Measurements from ENCODE around the gene DAB2IP.
A peak's percentile ranks its signal among the peaks of the same experiment; 100 is the strongest.

Gene DAB2IP

DNA sequence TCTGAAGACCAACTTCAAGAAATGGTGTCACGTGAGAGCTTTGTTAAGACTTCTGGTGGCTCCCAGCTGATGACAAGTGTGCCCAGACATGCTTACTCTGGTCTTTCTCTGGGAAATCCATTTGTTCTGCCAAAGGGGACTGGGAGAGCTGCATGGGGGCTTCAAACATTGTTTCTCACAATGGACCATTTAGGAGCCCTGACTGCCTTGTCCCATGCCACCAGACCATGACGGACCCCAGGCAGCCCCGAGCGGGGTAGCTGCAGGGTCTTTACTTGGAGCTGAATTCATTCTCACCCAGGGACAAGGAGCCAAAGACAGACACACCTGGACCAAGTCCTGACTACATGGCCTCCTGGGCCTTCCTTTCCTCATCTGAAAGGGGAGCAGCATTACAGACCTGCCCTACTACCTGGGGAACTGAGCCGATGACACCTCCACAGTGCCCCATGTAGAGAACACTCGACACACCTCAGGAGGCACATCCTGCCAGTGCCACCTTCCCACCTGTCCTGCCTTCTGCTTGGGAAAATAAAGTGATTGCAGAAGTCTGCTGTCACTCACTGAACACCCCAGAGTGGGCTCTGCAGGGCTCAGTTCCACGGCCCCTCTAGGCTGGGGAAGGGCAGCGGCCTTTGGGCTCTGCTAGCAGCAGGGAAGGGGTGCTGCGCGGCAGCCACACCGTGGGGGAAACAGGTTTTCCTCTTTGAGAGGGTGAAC lies 169.0 kb downstream of the DAB2IP start:
- no peak for DNase-seq (ENCODE audit: low read depth)
- H3K4me3 ChIP-seq (ENCODE audit: low read length) = no peak overlapping the region
- TF ChIP-seq, protein P1, sequence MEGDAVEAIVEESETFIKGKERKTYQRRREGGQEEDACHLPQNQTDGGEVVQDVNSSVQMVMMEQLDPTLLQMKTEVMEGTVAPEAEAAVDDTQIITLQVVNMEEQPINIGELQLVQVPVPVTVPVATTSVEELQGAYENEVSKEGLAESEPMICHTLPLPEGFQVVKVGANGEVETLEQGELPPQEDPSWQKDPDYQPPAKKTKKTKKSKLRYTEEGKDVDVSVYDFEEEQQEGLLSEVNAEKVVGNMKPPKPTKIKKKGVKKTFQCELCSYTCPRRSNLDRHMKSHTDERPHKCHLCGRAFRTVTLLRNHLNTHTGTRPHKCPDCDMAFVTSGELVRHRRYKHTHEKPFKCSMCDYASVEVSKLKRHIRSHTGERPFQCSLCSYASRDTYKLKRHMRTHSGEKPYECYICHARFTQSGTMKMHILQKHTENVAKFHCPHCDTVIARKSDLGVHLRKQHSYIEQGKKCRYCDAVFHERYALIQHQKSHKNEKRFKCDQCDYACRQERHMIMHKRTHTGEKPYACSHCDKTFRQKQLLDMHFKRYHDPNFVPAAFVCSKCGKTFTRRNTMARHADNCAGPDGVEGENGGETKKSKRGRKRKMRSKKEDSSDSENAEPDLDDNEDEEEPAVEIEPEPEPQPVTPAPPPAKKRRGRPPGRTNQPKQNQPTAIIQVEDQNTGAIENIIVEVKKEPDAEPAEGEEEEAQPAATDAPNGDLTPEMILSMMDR (IDR thresholded peaks at IDR 0.05; ENCODE audit: insufficient read depth, low read depth, low read length, missing control alignments) = no peak

DNA sequence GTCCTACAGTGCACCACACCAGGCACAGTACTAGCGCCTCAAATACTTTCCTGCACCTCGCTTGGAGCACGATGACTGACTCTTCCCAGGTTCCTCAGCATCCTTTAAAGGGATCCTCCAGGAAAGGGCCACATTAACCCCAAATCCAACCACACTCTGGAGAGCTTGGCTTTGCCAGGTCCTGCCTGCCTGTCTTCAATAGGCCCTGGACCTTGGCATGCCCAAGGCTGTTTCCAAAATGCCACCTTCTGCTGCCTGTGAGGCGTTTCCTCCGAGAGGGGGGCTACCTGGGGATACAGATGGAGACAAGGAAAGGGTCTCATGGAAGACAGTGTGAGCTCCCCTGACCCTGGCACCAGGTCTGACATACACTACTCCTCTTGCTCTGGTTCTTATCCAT lies 169.9 kb downstream of the DAB2IP start:
- TF ChIP-seq, protein P1 (IDR thresholded peaks at IDR 0.05; ENCODE audit: insufficient read depth, low read depth, low read length, missing control alignments) = no peak
- DNase-seq (ENCODE audit: low read depth) = no peak
- no peak overlapping the region for H3K4me3 ChIP-seq (ENCODE audit: low read length)

DNA sequence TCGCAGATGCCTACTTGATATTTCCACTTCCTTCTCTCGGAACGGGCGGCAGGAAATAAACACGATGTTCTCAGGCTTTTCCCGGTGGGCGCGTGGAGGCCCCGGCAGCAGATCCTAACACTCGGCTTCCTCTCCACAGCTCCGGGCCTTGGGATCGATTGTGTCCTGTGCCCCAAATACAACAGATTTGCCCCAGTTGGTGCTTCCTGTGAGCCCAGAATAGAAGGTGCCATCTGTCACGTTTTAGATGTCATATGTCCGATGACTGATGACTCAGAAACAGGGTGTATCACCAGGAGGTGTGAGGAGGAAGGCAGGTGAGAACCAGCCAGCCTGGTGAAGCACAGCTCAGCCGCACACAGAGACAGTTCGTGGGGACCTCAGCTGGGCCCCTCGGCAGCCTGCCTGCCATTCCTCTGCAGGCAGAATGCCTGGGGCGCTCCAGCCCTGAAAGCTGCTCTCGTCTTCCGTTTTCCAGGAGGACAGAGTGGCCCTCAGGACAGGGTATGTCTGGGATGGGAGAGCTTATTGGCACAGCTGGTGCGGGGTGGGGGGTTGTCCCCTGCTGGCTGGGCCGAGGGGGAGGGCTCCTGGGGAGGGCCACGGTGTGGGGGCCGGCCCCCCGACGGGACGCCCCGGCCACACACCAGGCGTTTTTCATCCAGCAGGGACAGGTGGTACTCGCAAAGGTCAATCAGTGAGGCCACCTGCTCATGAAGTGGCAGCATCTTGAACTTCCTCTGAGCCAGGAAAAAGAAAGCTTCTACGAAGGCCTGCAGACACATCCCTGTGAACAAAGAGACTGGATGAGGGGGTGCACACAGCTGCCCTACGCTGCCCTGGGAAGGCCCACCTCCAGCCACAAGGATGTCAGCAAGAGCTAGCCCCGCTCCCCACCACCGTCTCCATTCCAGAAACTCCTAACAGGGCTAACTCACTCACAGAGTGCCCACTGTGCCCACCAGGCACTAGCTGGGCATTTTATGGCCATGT lies 171.0 kb downstream of the DAB2IP start:
- peak; percentile 34 for DNase-seq (ENCODE audit: low read depth)
- H3K4me3 ChIP-seq (ENCODE audit: low read length) = no peak overlapping the region
- TF ChIP-seq, protein P1 (IDR thresholded peaks at IDR 0.05; ENCODE audit: insufficient read depth, low read depth, low read length, missing control alignments) = no peak

DNA sequence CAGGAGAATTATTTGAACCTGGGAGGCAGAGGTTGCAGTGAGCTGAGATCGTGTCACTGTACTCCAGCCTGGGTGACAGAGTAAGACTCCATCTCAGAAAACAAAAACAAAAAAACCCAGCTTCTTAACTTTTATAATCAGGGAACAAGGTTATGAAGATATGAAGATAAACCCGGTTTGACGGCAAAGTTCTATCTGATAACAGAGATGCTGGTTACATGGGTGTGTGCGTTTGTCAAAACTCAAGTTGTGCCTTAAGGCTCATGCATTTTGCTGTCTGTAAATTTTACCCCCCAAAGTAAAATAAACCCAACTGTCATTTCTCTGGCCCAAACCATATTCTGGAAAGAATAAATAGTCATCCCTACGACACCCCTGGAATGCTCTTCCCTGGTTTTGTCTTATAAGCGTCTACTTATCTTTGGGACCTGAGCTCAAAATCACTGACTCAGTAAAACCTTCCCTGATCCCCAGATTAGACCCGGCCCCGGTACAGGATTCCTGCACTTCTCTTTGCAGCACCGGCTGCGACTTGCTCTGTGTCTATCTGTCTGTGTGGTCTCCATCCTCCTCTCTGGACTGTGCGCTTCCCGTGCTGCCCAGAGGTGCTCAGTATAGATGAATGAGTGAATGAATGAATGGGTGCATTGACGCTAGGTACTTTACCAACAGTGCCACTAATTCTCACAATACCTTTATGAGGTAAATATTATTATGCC lies 172.2 kb downstream of the DAB2IP start:
- TF ChIP-seq, protein P1 (IDR thresholded peaks at IDR 0.05; ENCODE audit: insufficient read depth, low read depth, low read length, missing control alignments) = no peak
- DNase-seq (ENCODE audit: low read depth) = no peak
- no peak overlapping the region for H3K4me3 ChIP-seq (ENCODE audit: low read length)

DNA sequence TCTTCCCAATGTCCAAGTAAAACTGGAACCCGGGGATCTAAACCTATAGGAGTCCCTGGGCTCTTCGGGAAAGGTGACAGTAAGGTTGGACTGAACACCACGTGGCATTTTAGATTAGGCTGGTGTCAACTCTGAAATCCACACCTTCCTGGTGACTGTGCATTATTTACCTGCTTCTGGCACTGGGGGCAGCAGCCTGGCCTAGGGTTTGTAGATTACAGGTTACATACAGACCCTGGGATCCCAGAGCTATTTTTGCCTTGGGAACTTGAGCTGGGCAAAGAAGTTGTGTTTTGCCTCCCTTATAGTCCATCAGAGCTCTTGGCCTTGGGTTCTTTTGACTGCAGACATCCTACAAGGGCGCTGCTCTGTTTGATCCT lies 173.2 kb downstream of the DAB2IP start:
- no peak for DNase-seq (ENCODE audit: low read depth)
- no peak overlapping the region for H3K4me3 ChIP-seq (ENCODE audit: low read length)
- TF ChIP-seq, protein P1 (IDR thresholded peaks at IDR 0.05; ENCODE audit: insufficient read depth, low read depth, low read length, missing control alignments) = no peak

DNA sequence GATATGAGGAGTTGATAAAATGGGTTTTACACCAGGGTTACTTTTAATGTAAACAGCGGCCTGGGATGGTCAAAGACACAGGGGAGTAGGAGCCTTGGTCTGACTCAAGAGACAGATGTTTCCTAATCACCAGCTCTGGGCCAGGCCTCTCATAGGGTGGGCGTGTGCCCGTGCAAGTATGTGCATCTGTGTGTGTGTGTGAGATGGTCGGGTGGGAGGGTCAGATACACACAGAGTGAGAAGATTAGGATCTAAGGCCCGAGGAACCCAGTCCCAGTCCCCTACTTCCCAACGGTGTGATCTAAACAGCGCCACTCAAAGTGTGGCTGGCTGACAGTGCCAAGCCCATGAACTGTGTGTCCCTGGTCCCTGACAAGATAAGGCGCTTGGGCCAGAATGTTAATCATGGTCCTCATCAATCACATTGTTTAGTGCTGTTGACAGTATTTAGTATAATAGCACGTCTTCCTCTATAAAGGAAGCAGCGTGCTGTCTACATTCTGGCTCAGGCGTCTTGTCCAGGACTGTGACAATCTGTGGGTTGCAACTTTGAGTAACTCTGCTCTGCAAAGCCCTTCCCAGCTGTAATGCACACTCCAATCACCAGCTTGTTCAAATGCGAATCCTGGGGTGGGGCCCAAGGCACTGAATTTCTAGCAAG lies 173.7 kb downstream of the DAB2IP start:
- DNase-seq (ENCODE audit: low read depth) = no peak
- TF ChIP-seq, protein P1 (IDR thresholded peaks at IDR 0.05; ENCODE audit: insufficient read depth, low read depth, low read length, missing control alignments) = no peak
- H3K4me3 ChIP-seq (ENCODE audit: low read length) = no peak overlapping the region
